Measurements from ENCODE around the gene ZFAND3. TPM values are rescaled to one million over a fixed set of nuclear protein-coding genes. Genes with fewer than 3 reads are reported as not detected.

ZFAND3 gene
- total RNA-seq, 2 experiments from 2014 or later, result 27.5 to 29.2 TPM

DNA sequence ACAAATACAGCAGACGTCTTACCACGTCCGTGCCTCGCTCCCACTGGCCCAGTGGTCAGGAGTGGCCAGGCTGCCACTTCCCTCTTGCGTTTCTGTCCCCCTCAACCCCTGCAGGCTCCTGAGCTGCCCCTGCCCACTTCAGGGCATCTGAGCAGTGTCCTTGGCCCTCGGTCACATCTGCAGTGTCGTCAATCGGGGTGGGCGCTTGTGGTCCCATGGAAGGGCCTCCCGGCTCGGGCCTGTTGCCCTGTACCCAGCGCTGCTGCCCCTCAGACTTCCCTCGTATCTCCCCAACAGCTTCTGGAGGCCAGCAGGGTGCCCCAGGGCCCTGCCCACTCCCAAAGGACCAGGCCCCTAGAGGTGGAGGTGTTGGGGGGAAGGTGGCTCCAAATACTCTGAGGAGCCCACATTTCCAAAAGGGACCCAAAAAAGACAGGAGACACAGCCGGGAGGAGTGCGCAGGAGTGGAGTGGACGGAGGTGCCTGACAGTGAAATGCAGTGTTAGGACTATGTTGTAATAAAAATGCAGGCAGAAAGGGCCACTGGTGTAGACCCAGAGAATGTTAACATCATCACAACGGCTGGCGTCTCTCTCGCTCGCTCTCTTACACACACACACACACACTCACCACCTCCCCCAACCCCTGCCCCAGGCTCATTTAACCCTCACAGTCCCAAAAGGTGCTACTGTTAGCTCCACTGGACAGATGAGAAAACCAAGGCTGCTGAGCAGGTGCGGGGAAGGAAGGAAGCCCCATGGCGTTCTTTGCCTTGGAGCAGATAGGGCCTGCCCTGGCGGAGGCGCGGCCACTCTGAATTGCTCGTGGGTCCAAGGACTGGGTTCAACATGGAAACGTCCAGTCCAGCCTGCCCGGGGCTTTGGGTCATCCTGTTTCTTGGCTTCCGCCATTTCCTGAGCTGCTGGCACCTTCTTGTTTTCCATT, 343.9 kb downstream of the ZFAND3 start:
- no peak for DNase-seq
- ChIA-PET CTCF (interaction anchor here (1.4 kb wide), 1 partner anchor 331 kb away, joined by 3 read pairs; no protein-coding TSS in a partner anchor), POLR2A (no interaction called here)
- H3K9me3 Mint-ChIP-seq (ENCODE audit: insufficient read depth), result no peaks in the 10 kb centered on the region
- H3K36me3 Mint-ChIP-seq (ENCODE audit: low read depth), result no peaks in the 10 kb centered on the region
- ATAC-seq, result no peak
- no peaks in the 10 kb centered on the region for H3K27me3 Mint-ChIP-seq (ENCODE audit: low read depth)
- no peak overlapping the region for H3K27ac Mint-ChIP-seq
- no peaks in the 10 kb centered on the region for H3K4me1 Mint-ChIP-seq (ENCODE audit: low read depth)
- no peak overlapping the region for H3K4me3 Mint-ChIP-seq

- ChIA-PET CTCF (interaction anchor here (1.4 kb wide), 1 partner anchor 330 kb away, joined by 3 read pairs; no protein-coding TSS in a partner anchor), POLR2A (no interaction called here)
- H3K27me3 Mint-ChIP-seq (ENCODE audit: low read depth), result no peaks in the 10 kb centered on the region
These were observed 344.6 kb downstream of the ZFAND3 start for GRCh38 chr6:38164131-38164481.

GRCh38 chr6:38164671-38165108, 345.2 kb downstream of the ZFAND3 start:
- POLR2A ChIA-PET, result no interaction called here
- H3K36me3 Mint-ChIP-seq (ENCODE audit: low read depth), result no peaks in the 10 kb centered on the region
- H3K27me3 Mint-ChIP-seq (ENCODE audit: low read depth), result no peaks in the 10 kb centered on the region
- no peaks in the 10 kb centered on the region for H3K9me3 Mint-ChIP-seq (ENCODE audit: insufficient read depth)
- CTCF ChIA-PET, result interaction anchor here (1.4 kb wide), 1 partner anchor 329 kb away, joined by 3 read pairs; no protein-coding TSS in a partner anchor
- H3K4me3 Mint-ChIP-seq, result no peak overlapping the region
- no peaks in the 10 kb centered on the region for H3K4me1 Mint-ChIP-seq (ENCODE audit: low read depth)
- no peak overlapping the region for H3K27ac Mint-ChIP-seq
- DNase-seq (no peak), ATAC-seq (no peak)

More at GRCh38 chr6:38164131-38164481, 344.6 kb downstream of the ZFAND3 start:
- H3K9me3 Mint-ChIP-seq (ENCODE audit: insufficient read depth), result no peaks in the 10 kb centered on the region
- ATAC-seq (no peak), DNase-seq (no peak)
- no peak overlapping the region for H3K4me3 Mint-ChIP-seq
- H3K27ac Mint-ChIP-seq, result no peak overlapping the region
- no peaks in the 10 kb centered on the region for H3K36me3 Mint-ChIP-seq (ENCODE audit: low read depth)
- no peaks in the 10 kb centered on the region for H3K4me1 Mint-ChIP-seq (ENCODE audit: low read depth)

- Mint-ChIP-seq H3K27ac (no peak overlapping the region), H3K4me3 (no peak overlapping the region), H3K36me3 (ENCODE audit: low read depth) (no peaks in the 10 kb centered on the region), H3K9me3 (ENCODE audit: insufficient read depth) (no peaks in the 10 kb centered on the region), H3K4me1 (ENCODE audit: low read depth) (no peaks in the 10 kb centered on the region), H3K27me3 (ENCODE audit: low read depth) (no peaks in the 10 kb centered on the region)
- ATAC-seq (no peak), DNase-seq (no peak)
- ChIA-PET CTCF (no interaction called here), POLR2A (no interaction called here)
These were observed 347.1 kb downstream of the ZFAND3 start for GRCh38 chr6:38166411-38167240.

DNA sequence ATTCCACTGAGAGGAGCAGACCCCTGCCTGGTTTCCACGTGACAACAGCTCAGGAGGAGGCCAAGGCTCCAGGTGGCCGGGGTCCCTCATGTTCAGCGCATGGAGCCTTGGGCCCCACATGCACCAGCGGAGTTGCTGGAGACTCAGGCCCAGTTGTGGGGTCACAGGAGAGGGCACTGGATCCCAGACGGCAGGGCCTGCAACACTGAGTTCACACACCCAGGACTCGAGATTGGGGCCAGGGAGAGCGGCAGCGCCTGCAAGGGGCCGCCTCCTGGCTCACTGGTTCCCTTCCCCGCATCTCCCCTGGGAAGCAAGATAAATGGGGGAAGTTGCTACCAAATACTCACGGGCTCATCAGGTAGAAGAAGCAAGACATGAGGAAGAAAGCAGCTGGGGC, 348.1 kb downstream of the ZFAND3 start:
- Mint-ChIP-seq H3K4me3 (no peak overlapping the region), H3K9me3 (ENCODE audit: insufficient read depth) (no peaks in the 10 kb centered on the region), H3K36me3 (ENCODE audit: low read depth) (no peaks in the 10 kb centered on the region), H3K27ac (no peak overlapping the region), H3K27me3 (ENCODE audit: low read depth) (no peaks in the 10 kb centered on the region), H3K4me1 (ENCODE audit: low read depth) (no peaks in the 10 kb centered on the region)
- ATAC-seq, result no peak
- CTCF ChIA-PET, result no interaction called here
- POLR2A ChIA-PET, result no interaction called here
- DNase-seq, result no peak

- POLR2A ChIA-PET, result no interaction called here
- H3K27ac Mint-ChIP-seq, result no peak overlapping the region
- no peak for DNase-seq
- H3K9me3 Mint-ChIP-seq (ENCODE audit: insufficient read depth), result no peaks in the 10 kb centered on the region
- no peak for ATAC-seq
- H3K4me3 Mint-ChIP-seq, result no peak overlapping the region
- H3K4me1 Mint-ChIP-seq (ENCODE audit: low read depth), result no peaks in the 10 kb centered on the region
- H3K27me3 Mint-ChIP-seq (ENCODE audit: low read depth), result no peaks in the 10 kb centered on the region
- CTCF ChIA-PET, result no interaction called here
- H3K36me3 Mint-ChIP-seq (ENCODE audit: low read depth), result no peaks in the 10 kb centered on the region
These were observed 348.6 kb downstream of the ZFAND3 start for GRCh38 chr6:38168126-38168525.

DNA sequence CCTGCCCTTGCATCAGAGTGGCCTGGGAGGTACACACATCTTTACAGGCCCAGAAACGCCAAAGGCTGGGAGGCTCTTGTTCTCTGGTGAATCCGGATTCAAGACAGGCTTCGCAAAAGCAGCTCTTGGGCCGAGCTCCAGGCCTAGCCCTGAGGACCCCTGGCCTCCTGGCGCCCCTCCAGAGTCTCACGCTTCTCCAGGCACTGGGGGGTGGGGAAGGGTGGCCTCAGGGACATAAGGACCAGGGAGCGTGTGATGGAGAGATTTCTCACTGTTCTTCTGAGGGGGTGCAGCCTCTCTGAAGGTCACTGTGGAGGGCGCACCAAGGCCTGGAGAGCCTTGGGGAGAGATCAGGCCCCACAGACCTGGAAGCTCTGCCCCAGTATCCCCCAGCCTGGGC, 349.2 kb downstream of the ZFAND3 start:
- H3K9me3 Mint-ChIP-seq (ENCODE audit: insufficient read depth), result no peaks in the 10 kb centered on the region
- ChIA-PET POLR2A (no interaction called here), CTCF (no interaction called here)
- no peaks in the 10 kb centered on the region for H3K36me3 Mint-ChIP-seq (ENCODE audit: low read depth)
- H3K4me3 Mint-ChIP-seq, result no peak overlapping the region
- ATAC-seq, result no peak
- no peak for DNase-seq
- no peak overlapping the region for H3K27ac Mint-ChIP-seq
- no peaks in the 10 kb centered on the region for H3K4me1 Mint-ChIP-seq (ENCODE audit: low read depth)
- H3K27me3 Mint-ChIP-seq (ENCODE audit: low read depth), result no peaks in the 10 kb centered on the region

GRCh38 chr6:38169221-38169976, 349.9 kb downstream of the ZFAND3 start:
- Mint-ChIP-seq H3K27me3 (ENCODE audit: low read depth) (no peaks in the 10 kb centered on the region), H3K36me3 (ENCODE audit: low read depth) (no peaks in the 10 kb centered on the region), H3K4me1 (ENCODE audit: low read depth) (no peaks in the 10 kb centered on the region), H3K4me3 (no peak overlapping the region), H3K27ac (no peak overlapping the region), H3K9me3 (ENCODE audit: insufficient read depth) (no peaks in the 10 kb centered on the region)
- no peak for DNase-seq
- no peak for ATAC-seq
- ChIA-PET CTCF (no interaction called here), POLR2A (no interaction called here)

DNA sequence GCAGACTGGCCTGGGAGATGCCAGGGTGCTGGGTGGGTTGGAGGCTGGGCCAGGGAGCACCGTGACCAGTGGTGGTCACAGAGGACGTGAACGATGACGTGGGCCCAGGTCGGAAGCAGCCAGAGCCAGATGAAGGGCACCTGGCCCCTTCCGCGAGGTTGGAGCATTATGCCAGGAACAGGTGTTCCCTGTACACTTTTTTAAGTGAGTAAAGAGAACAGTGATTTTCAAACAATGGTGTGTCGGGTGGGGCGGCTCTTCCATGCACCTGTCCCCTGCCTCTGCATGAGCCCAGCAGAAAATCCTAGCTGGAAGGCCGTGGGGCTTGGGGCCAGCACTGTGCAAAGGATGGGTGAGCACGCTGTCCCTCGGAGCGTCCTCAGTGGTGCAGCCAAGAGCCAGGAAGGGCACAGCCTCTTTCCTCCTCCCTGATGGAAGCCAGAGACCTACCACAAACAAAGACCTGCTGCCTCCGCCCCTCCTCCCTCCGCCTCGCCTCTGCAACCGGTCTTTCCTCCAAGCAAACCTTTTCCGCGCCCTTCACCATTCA, 350.5 kb downstream of the ZFAND3 start:
- Mint-ChIP-seq H3K4me3 (no peak overlapping the region), H3K27me3 (ENCODE audit: low read depth) (no peaks in the 10 kb centered on the region), H3K36me3 (ENCODE audit: low read depth) (no peaks in the 10 kb centered on the region), H3K4me1 (ENCODE audit: low read depth) (no peaks in the 10 kb centered on the region), H3K9me3 (ENCODE audit: insufficient read depth) (no peaks in the 10 kb centered on the region), H3K27ac (no peak overlapping the region)
- no peak for DNase-seq
- ChIA-PET CTCF (no interaction called here), POLR2A (no interaction called here)
- no peak for ATAC-seq

GRCh38 chr6:38170666-38171355, 351.3 kb downstream of the ZFAND3 start:
- ATAC-seq (no peak), DNase-seq (no peak)
- POLR2A ChIA-PET, result no interaction called here
- Mint-ChIP-seq H3K4me3 (no peak overlapping the region), H3K4me1 (ENCODE audit: low read depth) (no peaks in the 10 kb centered on the region), H3K27me3 (ENCODE audit: low read depth) (no peaks in the 10 kb centered on the region), H3K9me3 (ENCODE audit: insufficient read depth) (no peaks in the 10 kb centered on the region), H3K27ac (no peak overlapping the region), H3K36me3 (ENCODE audit: low read depth) (no peaks in the 10 kb centered on the region)
- CTCF ChIA-PET, result interaction anchor here (1.2 kb wide), 1 partner anchor 15 kb away, joined by 3 read pairs; no protein-coding TSS in a partner anchor

Measured in activated CD8-positive, alpha-beta T cell treated with anti-CD3 and anti-CD28 coated beads, Interleukin-2, amount 10 ng/mL, durations not matched to agents 7 days and 5 days (primary cell).